SK-N-MC (cell line): Measurements from ENCODE around the gene TGFA.

Experiments used
- EZH2 ChIP-seq: fragments of 200-600 bp; sonication (generic); IDR thresholded peaks from one replicate; pipeline ENCODE4 v1.6.1; 2017; ENCODE audit warnings: antibody characterized with exemption
- POLR2AphosphoS5 ChIP-seq: IDR thresholded peaks from 2 replicates; pipeline ENCODE4 v1.6.1; 2012; ENCODE audit warnings: mild to moderate bottlenecking, low read depth, low read length, borderline replicate concordance

- TF ChIP-seq EZH2 = no peak
- TF ChIP-seq POLR2AphosphoS5 = no peak
Measured at GRCh38 chr2:70526126-70526525, 27.5 kb downstream of the TGFA start.
